ENCODE data around the gene GLB1L2.
"Not testable (repeated sequence)": the region's sequence is repeated elsewhere in the genome, so short reads cannot be mapped to it uniquely, and the experiment has no call there.

GLB1L2 gene

GRCh38 chr11:134292661-134293060, 39.1 kb upstream of the GLB1L2 start:
- Histone ChIP-seq H3K9ac (ENCODE audit: low read length) (no peak overlapping the region), H3K27ac (ENCODE audit: low read length) (no peak overlapping the region), H3K27me3 (ENCODE audit: control insufficient read depth, insufficient read depth, low read length) (no peaks in the 10 kb centered on the region), H3K4me1 (ENCODE audit: control insufficient read depth, low read depth, low read length) (no peaks in the 10 kb centered on the region), H3K4me3 (ENCODE audit: low read length) (no peak overlapping the region), H3K9me3 (ENCODE audit: control insufficient read depth, low read depth, low read length) (no peaks in the 10 kb centered on the region), H3K36me3 (ENCODE audit: control insufficient read depth, low read depth, low read length) (peaks cover 3% of the 10 kb centered on the region)

GRCh38 chr11:134293119-134294113, 38.4 kb upstream of the GLB1L2 start:
- Histone ChIP-seq H3K4me3 (ENCODE audit: low read length) (no peak overlapping the region), H3K4me1 (ENCODE audit: control insufficient read depth, low read depth, low read length) (no peaks in the 10 kb centered on the region), H3K27ac (ENCODE audit: low read length) (no peak overlapping the region), H3K9ac (ENCODE audit: low read length) (no peak overlapping the region), H3K27me3 (ENCODE audit: control insufficient read depth, insufficient read depth, low read length) (no peaks in the 10 kb centered on the region), H3K36me3 (ENCODE audit: control insufficient read depth, low read depth, low read length) (peaks cover 3% of the 10 kb centered on the region), H3K9me3 (ENCODE audit: control insufficient read depth, low read depth, low read length) (no peaks in the 10 kb centered on the region)

- Histone ChIP-seq H3K4me1 (ENCODE audit: control insufficient read depth, low read depth, low read length) (no peaks in the 10 kb centered on the region), H3K4me3 (ENCODE audit: low read length) (no peak overlapping the region), H3K9me3 (ENCODE audit: control insufficient read depth, low read depth, low read length) (no peaks in the 10 kb centered on the region), H3K27ac (ENCODE audit: low read length) (no peak overlapping the region), H3K9ac (ENCODE audit: low read length) (no peak overlapping the region), H3K27me3 (ENCODE audit: control insufficient read depth, insufficient read depth, low read length) (no peaks in the 10 kb centered on the region), H3K36me3 (ENCODE audit: control insufficient read depth, low read depth, low read length) (peaks cover 7% of the 10 kb centered on the region)
These were observed 37.1 kb upstream of the GLB1L2 start for GRCh38 chr11:134294664-134295063.

- no peaks in the 10 kb centered on the region for H3K9me3 ChIP-seq (ENCODE audit: control insufficient read depth, low read depth, low read length)
- H3K4me1 ChIP-seq (ENCODE audit: control insufficient read depth, low read depth, low read length): peaks cover 6% of the 10 kb centered on the region
- H3K27ac ChIP-seq (ENCODE audit: low read length): no peak overlapping the region
- H3K4me3 ChIP-seq (ENCODE audit: low read length): no peak overlapping the region
- H3K27me3 ChIP-seq (ENCODE audit: control insufficient read depth, insufficient read depth, low read length): no peaks in the 10 kb centered on the region
- no peak overlapping the region for H3K9ac ChIP-seq (ENCODE audit: low read length)
- H3K36me3 ChIP-seq (ENCODE audit: control insufficient read depth, low read depth, low read length): peaks cover 22% of the 10 kb centered on the region
These were observed 19.6 kb upstream of the GLB1L2 start for GRCh38 chr11:134312223-134312622.

- Histone ChIP-seq H3K27me3 (ENCODE audit: control insufficient read depth, insufficient read depth, low read length) (no peaks in the 10 kb centered on the region), H3K9ac (ENCODE audit: low read length) (no peak overlapping the region), H3K36me3 (ENCODE audit: control insufficient read depth, low read depth, low read length) (peaks cover 16% of the 10 kb centered on the region), H3K27ac (ENCODE audit: low read length) (no peak overlapping the region), H3K9me3 (ENCODE audit: control insufficient read depth, low read depth, low read length) (no peaks in the 10 kb centered on the region), H3K4me1 (ENCODE audit: control insufficient read depth, low read depth, low read length) (peaks cover 6% of the 10 kb centered on the region), H3K4me3 (ENCODE audit: low read length) (no peak overlapping the region)
These were observed 19.0 kb upstream of the GLB1L2 start for GRCh38 chr11:134312807-134313206.

GRCh38 chr11:134313379-134313778, 18.4 kb upstream of the GLB1L2 start:
- no peaks in the 10 kb centered on the region for H3K27me3 ChIP-seq (ENCODE audit: control insufficient read depth, insufficient read depth, low read length)
- no peaks in the 10 kb centered on the region for H3K9me3 ChIP-seq (ENCODE audit: control insufficient read depth, low read depth, low read length)
- peaks cover 14% of the 10 kb centered on the region for H3K36me3 ChIP-seq (ENCODE audit: control insufficient read depth, low read depth, low read length)
- H3K4me3 ChIP-seq (ENCODE audit: low read length): no peak overlapping the region
- H3K27ac ChIP-seq (ENCODE audit: low read length): no peak overlapping the region
- H3K9ac ChIP-seq (ENCODE audit: low read length): no peak overlapping the region
- peaks cover 6% of the 10 kb centered on the region for H3K4me1 ChIP-seq (ENCODE audit: control insufficient read depth, low read depth, low read length)

- Histone ChIP-seq H3K27ac (ENCODE audit: low read length) (no peak overlapping the region), H3K4me3 (ENCODE audit: low read length) (no peak overlapping the region), H3K4me1 (ENCODE audit: control insufficient read depth, low read depth, low read length) (peaks cover 6% of the 10 kb centered on the region), H3K36me3 (ENCODE audit: control insufficient read depth, low read depth, low read length) (peaks cover 9% of the 10 kb centered on the region), H3K9me3 (ENCODE audit: control insufficient read depth, low read depth, low read length) (no peaks in the 10 kb centered on the region), H3K27me3 (ENCODE audit: control insufficient read depth, insufficient read depth, low read length) (no peaks in the 10 kb centered on the region), H3K9ac (ENCODE audit: low read length) (no peak overlapping the region)
These were observed 17.8 kb upstream of the GLB1L2 start for GRCh38 chr11:134313821-134314607.

- no peaks in the 10 kb centered on the region for H3K9me3 ChIP-seq (ENCODE audit: control insufficient read depth, low read depth, low read length)
These were observed 14.7 kb upstream of the GLB1L2 start for GRCh38 chr11:134317103-134317502.

GRCh38 chr11:134321373-134321772, 10.4 kb upstream of the GLB1L2 start:
- H3K27me3 ChIP-seq (ENCODE audit: control insufficient read depth, insufficient read depth, low read length); H3K27ac ChIP-seq (ENCODE audit: low read length); H3K4me3 ChIP-seq (ENCODE audit: low read length); H3K9me3 ChIP-seq (ENCODE audit: control insufficient read depth, low read depth, low read length); H3K9ac ChIP-seq (ENCODE audit: low read length); H3K36me3 ChIP-seq (ENCODE audit: control insufficient read depth, low read depth, low read length); H3K4me1 ChIP-seq (ENCODE audit: control insufficient read depth, low read depth, low read length): not testable (repeated sequence)

More at GRCh38 chr11:134317103-134317502, 14.7 kb upstream of the GLB1L2 start:
- Histone ChIP-seq H3K27me3 (ENCODE audit: control insufficient read depth, insufficient read depth, low read length) (no peaks in the 10 kb centered on the region), H3K27ac (ENCODE audit: low read length) (no peak overlapping the region), H3K9ac (ENCODE audit: low read length) (no peak overlapping the region), H3K4me1 (ENCODE audit: control insufficient read depth, low read depth, low read length) (peaks cover 6% of the 10 kb centered on the region), H3K4me3 (ENCODE audit: low read length) (no peak overlapping the region), H3K36me3 (ENCODE audit: control insufficient read depth, low read depth, low read length) (peaks cover 13% of the 10 kb centered on the region)

GRCh38 chr11:134322553-134322952, 9.2 kb upstream of the GLB1L2 start:
- Histone ChIP-seq H3K9ac (ENCODE audit: low read length) (no peak overlapping the region), H3K27me3 (ENCODE audit: control insufficient read depth, insufficient read depth, low read length) (no peaks in the 10 kb centered on the region), H3K4me3 (ENCODE audit: low read length) (no peak overlapping the region), H3K36me3 (ENCODE audit: control insufficient read depth, low read depth, low read length) (peaks cover 8% of the 10 kb centered on the region), H3K9me3 (ENCODE audit: control insufficient read depth, low read depth, low read length) (no peaks in the 10 kb centered on the region), H3K4me1 (ENCODE audit: control insufficient read depth, low read depth, low read length) (no peaks in the 10 kb centered on the region), H3K27ac (ENCODE audit: low read length) (no peak overlapping the region)

- H3K9me3 ChIP-seq (ENCODE audit: control insufficient read depth, low read depth, low read length): no peaks in the 10 kb centered on the region
- no peak overlapping the region for H3K9ac ChIP-seq (ENCODE audit: low read length)
- peaks cover 11% of the 10 kb centered on the region for H3K4me1 ChIP-seq (ENCODE audit: control insufficient read depth, low read depth, low read length)
- H3K36me3 ChIP-seq (ENCODE audit: control insufficient read depth, low read depth, low read length): no peaks in the 10 kb centered on the region
- peaks cover 33% of the 10 kb centered on the region for H3K27me3 ChIP-seq (ENCODE audit: control insufficient read depth, insufficient read depth, low read length)
- no peak overlapping the region for H3K27ac ChIP-seq (ENCODE audit: low read length)
- no peak overlapping the region for H3K4me3 ChIP-seq (ENCODE audit: low read length)
These were observed 3.4 kb upstream of the GLB1L2 start for GRCh38 chr11:134328433-134328832.
